ENCODE data around the gene METTL2B.
"Not testable (repeated sequence)": the region's sequence is repeated elsewhere in the genome, so short reads cannot be mapped to it uniquely, and the experiment has no call there.

METTL2B gene

DNA sequence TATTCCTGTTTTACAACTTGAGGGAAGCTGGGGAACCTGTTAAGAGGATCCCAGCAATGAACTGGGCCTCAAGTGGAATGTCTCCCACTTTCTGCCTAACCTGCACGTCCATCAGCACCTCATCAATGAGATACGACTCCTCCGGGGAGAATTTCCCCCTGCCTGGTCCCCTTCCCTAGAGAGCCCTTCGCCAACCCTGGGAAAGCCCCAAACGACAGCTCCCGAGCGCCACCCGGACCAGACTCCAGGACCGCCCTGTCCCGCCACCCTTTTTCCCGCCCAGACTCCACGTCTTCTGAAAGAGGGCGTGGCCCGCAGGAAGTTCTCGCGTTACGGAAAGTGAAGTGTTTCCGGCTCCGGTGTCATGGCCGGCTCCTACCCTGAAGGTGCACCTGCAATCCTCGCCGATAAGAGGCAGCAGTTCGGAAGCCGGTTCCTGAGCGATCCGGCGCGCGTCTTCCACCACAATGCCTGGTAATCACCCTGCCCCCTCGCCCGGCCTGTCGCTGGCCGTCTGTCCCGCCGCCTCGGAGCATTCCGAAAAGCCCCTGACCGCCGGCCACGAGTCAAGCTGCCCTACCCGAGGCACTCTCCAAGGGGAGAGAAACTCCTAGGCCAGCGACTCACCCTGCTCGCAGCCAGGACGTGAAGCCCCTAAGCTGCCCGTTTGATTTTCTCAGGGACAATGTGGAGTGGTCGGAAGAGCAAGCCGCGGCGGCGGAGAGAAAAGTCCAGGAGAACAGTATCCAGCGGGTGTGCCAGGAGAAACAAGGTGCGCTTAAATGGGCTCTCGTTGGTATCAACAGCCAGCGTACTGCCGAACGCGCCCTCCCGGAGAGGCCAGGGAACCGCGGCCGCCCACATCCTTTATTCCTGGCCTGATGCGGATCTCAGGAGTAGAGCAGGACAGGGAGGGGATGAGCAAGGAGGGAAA, at the start of gene METTL2B:
Gene METTL2B, plus strand, starts transcription at position 347 of the 934 bp plus-strand sequence. Its CDS starts 18 bp downstream, at position 365.
- DNase-seq (ENCODE audit: low read depth, low spot score) = not testable (repeated sequence)

GRCh38 chr7:128427289-128427891, 49.2 kb upstream of the METTL2B start:
- DNase-seq (ENCODE audit: low read depth, low spot score) = no peak

GRCh38 chr7:128430207-128430606, 46.3 kb upstream of the METTL2B start:
- no peak for DNase-seq (ENCODE audit: low read depth, low spot score)

GRCh38 chr7:128431221-128431620, 45.3 kb upstream of the METTL2B start:
- no peak for DNase-seq (ENCODE audit: low read depth, low spot score)

DNA sequence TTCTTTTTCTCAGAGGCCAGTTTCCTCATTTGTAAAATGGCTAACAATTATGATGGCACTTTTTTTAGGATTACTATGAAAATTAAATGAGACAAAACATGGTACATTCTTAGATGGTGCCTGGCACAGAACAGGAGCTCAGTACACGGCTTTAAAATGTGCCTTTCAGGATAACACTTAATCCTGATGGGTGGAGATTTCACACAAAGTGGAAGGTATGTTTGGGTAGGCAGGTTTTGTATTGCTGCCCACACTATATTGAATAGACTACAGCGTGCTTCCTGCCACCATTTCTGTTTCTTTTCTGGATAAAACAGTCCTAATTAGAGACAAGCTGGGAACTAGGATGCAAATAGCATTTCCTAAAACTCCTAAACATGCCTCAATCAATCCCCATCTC, 44.8 kb upstream of the METTL2B start:
- DNase-seq (ENCODE audit: low read depth, low spot score) = no peak

DNA sequence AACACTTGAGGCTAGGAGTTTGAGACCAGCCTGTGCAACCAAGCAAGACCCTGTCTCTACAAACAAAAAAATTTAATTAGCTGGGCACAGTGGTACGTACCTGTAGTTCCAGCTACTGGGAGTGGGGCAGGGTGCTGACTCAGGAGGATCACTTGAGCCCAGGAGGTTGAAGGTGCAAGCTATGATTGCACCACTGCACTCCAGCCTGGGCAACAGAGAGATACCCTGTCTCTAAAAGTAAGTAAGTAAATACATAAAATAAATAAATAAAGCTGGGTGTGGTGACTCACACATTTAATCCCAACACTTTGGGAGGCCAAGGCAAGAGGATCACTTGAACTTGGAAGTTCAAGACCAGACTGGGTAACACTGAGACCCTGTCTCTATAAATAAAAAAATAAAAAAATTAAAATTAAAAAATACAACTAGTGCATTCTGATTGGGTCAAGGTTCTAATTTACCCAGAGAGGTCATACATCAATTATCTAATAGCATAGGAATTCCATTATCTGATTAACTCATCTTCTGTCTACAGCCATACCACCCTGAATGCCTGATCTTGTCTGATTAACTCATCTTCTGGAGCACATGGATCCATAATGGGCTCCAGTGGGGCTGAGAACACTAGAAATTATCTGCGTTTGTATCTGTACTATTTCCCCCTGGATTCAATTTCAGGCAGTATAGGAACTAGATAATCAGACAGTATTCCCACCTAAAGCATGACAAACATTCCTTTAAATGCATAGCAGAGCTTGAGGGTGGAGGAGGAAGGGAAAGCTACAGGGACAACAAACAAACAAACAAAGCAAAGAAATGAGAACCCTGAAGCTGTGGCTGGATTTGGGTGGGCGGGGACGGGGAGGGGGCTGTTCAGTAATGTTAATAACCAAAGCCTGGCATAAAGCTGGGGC, 41.9 kb upstream of the METTL2B start:
- DNase-seq (ENCODE audit: low read depth, low spot score) = no peak

DNA sequence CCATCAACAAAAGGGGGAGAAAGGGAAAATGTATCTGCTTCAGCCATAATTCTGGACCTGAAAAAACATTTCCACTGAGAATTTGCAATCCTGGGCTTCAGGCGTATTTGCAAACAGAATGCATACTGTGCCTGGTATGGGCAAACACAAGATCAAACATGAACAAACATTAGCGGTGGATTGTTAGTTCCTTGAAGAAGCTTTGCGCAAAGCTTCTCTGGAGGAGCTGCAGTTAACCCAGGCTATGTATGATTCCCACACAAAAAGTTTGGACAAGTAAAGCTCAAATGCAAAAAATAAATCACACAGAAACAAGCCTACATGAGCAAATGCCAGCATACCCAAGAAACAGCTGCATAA, 41.2 kb upstream of the METTL2B start:
- DNase-seq (ENCODE audit: low read depth, low spot score) = no peak

- DNase-seq (ENCODE audit: low read depth, low spot score) = no peak
Measured at GRCh38 chr7:128437426-128438332, 38.9 kb upstream of the METTL2B start.

DNA sequence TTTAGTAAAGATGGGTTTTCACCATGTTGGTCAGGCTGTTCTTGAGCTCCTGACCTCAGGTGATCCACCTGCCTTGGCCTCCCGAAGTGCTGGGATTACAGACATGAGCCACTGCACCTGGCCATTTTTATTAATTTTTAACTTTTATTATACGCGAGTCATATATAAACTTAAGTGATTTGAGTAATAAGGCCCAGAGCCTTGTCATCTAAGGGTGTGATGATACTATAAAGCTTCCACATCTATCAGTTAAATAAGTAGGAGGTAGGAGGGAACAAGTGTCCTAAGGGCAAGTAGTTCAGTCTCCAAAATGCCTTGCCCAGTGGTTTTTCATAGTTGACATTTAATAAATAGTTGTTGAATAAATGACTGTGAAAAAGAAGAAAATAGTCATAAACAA, 34.2 kb upstream of the METTL2B start:
- DNase-seq (ENCODE audit: low read depth, low spot score) = no peak

DNA sequence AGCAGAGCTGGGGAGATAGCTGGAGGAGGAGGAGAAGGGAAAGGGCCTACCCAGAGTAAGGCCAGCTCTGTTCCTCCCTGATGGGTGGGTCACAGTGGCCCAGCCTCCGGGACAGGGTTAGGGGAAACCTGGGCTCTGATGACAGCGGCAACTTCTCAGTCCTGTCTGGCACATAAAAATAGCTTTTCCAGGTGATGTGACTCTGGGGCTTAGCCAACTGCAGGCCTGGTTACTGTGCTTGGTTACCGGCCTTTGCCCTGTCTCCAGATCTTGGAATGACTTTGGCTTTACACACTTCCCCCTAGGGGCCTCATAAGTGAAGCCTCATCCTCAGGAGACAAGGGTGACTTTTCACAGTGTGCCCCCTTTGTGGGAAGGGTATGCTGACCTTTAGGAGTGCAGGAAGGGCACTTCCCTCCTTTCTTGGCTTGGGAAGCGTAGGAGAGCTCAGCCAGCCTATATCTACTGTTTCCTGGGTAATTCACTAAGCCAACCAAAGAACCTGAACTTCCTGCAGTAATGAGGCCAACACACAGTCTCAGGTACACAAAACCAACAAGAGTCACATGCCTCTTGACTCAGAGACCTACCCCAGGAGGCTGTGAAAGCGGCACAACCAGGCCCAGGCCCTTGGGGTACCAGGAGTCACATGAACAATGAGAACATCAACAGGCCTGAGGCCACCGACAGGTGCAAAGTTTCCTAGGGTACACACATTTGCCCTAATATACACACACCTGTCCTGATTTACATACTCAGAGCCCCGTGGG, 32.5 kb upstream of the METTL2B start:
- DNase-seq (ENCODE audit: low read depth, low spot score) = no peak

GRCh38 chr7:128446306-128446705, 30.2 kb upstream of the METTL2B start:
- DNase-seq (ENCODE audit: low read depth, low spot score) = no peak

DNA sequence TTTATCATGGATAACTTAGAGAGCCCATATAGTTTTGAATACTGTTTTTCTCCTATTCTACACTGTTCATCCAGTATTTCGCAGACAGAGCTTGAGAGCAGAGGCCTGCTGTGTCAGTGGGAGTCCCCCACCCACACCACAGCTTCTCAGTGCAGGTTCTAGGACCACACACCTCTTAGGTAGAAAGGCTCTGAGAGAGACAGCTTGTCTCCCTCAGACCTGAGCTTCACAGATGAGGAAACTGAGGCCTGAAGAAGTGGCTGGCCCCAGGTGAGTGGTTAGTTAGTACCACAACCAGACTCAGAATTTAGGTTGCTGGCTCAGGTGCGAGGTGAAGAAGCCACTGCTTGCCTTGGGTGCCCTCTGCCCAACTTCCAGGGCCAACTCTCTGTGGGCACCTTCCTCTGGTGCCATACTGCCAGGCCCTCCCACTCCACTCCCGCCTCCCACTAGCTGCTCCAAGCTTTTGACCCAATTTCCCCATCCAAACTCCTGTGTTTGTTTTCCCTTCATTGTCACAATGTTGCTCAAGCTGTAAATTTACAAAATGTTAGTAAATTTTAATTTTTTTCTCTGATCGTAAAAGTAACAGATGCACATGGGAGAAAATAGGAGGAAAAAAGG, 28.5 kb upstream of the METTL2B start:
- no peak for DNase-seq (ENCODE audit: low read depth, low spot score)

- DNase-seq (ENCODE audit: low read depth, low spot score) = no peak
Measured at GRCh38 chr7:128448751-128449302, 27.7 kb upstream of the METTL2B start.

DNA sequence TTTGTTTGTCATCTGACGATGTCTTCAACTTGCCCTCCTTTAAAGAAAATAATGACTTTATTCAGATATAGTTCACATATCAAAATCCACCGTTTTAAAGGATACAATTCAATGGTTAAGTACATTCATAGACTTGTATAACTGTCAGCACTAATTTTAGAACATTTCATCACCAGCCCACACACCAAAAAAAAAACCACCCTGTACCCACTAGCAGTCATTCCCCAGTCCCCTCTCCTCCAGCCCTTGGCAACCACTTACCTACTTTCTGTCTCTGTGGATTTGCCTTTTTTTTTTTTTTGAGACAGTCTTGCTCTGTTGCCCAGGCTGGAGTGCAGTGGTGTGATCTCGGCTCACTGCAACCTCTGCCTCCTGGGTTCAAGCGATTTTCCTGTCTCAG, 26.1 kb upstream of the METTL2B start:
- DNase-seq (ENCODE audit: low read depth, low spot score) = no peak

DNA sequence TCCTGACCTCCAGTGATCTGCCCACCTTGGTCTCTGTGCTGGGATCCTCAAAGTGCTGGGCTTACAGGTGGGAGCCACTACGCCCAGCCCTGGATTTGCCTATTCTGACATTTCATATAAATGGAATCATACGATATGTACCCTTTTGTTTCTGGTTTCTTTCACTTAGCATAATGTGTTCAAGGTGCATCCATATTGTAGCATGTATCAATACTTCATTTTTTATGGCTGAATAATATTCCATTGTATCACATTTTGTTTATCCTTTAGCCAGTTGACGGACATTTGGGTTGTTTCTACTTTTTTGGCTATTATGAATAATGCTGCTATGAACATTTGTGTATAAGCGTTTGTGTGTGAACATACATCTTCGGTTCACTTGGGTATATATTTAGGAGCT, 25.6 kb upstream of the METTL2B start:
- DNase-seq (ENCODE audit: low read depth, low spot score) = no peak

DNA sequence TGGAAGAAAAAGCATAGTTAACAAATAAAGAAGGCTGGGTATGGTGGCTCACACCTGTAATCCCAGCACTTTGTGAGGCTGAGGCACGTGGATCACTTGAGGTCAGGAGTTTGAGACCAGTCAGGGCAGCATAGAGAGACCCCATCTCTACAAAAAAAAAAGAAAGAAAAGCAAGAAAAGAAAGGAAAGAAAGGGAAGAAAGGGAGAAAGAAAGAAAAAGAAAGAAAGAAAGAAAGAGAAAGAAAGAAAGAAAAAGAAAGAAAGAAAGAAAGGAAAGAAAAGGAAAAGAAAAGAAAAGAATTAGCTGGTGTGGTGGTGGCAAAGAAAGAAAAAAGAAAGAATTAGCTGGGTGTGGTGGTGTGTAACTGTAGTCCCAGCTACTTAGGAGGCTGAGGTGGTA, 24.0 kb upstream of the METTL2B start:
- DNase-seq (ENCODE audit: low read depth, low spot score) = no peak

GRCh38 chr7:128453836-128454804, 22.4 kb upstream of the METTL2B start:
- peak; percentile 82 for DNase-seq (ENCODE audit: low read depth, low spot score)

- DNase-seq (ENCODE audit: low read depth, low spot score) = no peak
Measured at GRCh38 chr7:128454808-128455542, 21.6 kb upstream of the METTL2B start.

Data from smooth muscle cell of the brain vasculature (primary cell).